WTC11 (cell line): Measurements from ENCODE around the gene CBY2. TPM values are rescaled to one million over a fixed set of nuclear protein-coding genes. Genes with fewer than 3 reads are reported as not detected.

Experiments used
- ATAC-seq: fragments of 200-7000 bp; cut with Tn5 transposase; 2 replicates; pipeline ENCODE4 v1.10.0; 2021; ENCODE audit warnings: mild to moderate bottlenecking, moderate library complexity
- CTCF ChIA-PET: fragments of 300-600 bp; sonication (Branson Sonifier 250); formaldehyde crosslinking; loops from one replicate; lab custom pipeline; 2021; ENCODE audit warnings: antibody characterized with exemption; lab: Charles Lee
- POLR2A ChIA-PET: fragments of 350-600 bp; sonication (Branson Sonifier 250); formaldehyde crosslinking; loops from one replicate; lab custom pipeline; 2021; ENCODE audit warnings: antibody characterized with exemption; lab: Charles Lee
- DNase-seq: peaks from one replicate; pipeline ENCODE4 v3.0.0; 2021; ENCODE audit warnings: low spot score
- H3K27ac Mint-ChIP-seq: 2 replicates; pipeline ENCODE4 v1.8.0; 2021; ENCODE audit warnings: mixed read lengths
- H3K27me3 Mint-ChIP-seq: 2 replicates; pipeline ENCODE4 v1.8.0; 2021; ENCODE audit warnings: low read depth, mild to moderate bottlenecking, moderate library complexity, mixed read lengths
- H3K36me3 Mint-ChIP-seq: 2 replicates; pipeline ENCODE4 v1.8.0; 2021; ENCODE audit warnings: mixed read lengths
- H3K4me1 Mint-ChIP-seq: 2 replicates; pipeline ENCODE4 v1.8.0; 2022; ENCODE audit warnings: mixed read lengths
- H3K4me3 Mint-ChIP-seq: 2 replicates; pipeline ENCODE4 v1.8.0; 2021; ENCODE audit warnings: mild to moderate bottlenecking, moderate library complexity, mixed read lengths
- H3K9me3 Mint-ChIP-seq: 2 replicates; pipeline ENCODE4 v1.8.0; 2021; ENCODE audit warnings: mixed read lengths
- AR ChIP-seq: fragments of 250-450 bp; sonication (Bioruptor Pico); IDR thresholded peaks from 2 replicates; pipeline ENCODE4 v1.9.0; 2021; ENCODE audit warnings: mild to moderate bottlenecking
- ATF2 ChIP-seq: sonication (generic); formaldehyde crosslinking; IDR thresholded peaks from 2 replicates; pipeline ENCODE4 v1.8.1; 2022; ENCODE audit warnings: low read depth, missing genetic modification reagents, borderline replicate concordance
- CTCF ChIP-seq: fragments of 200-600 bp; IDR thresholded peaks from 2 replicates; pipeline ENCODE4 v1.8.0; 2022; ENCODE audit warnings: antibody characterized with exemption
- ETV6 ChIP-seq: sonication (generic); formaldehyde crosslinking; IDR thresholded peaks from 2 replicates; pipeline ENCODE4 v1.8.1; 2022; ENCODE audit warnings: mild to moderate bottlenecking, missing genetic modification reagents
- FOXK1 ChIP-seq: sonication (generic); formaldehyde crosslinking; IDR thresholded peaks from 2 replicates; pipeline ENCODE4 v1.8.0; 2022; ENCODE audit warnings: mild to moderate bottlenecking, moderate library complexity, missing genetic modification reagents
- GRHL2 ChIP-seq: fragments of 250-450 bp; sonication (Bioruptor Pico); IDR thresholded peaks from 2 replicates; pipeline ENCODE4 v1.8.0; 2022; ENCODE audit warnings: mild to moderate bottlenecking, moderate library complexity; ENCODE audit not compliant: insufficient replicate concordance, severe bottlenecking
- IRF1 ChIP-seq: sonication (generic); formaldehyde crosslinking; IDR thresholded peaks from 2 replicates; pipeline ENCODE4 v1.8.0; 2023; ENCODE audit warnings: missing genetic modification reagents
- IRF2 ChIP-seq: sonication (generic); formaldehyde crosslinking; IDR thresholded peaks from 2 replicates; pipeline ENCODE4 v1.8.0; 2022; ENCODE audit warnings: low read depth, missing genetic modification reagents, borderline replicate concordance
- RELA ChIP-seq: sonication (generic); formaldehyde crosslinking; IDR thresholded peaks from 2 replicates; pipeline ENCODE4 v1.8.1; 2022; ENCODE audit warnings: missing genetic modification reagents, mild to moderate bottlenecking, borderline replicate concordance
- SMAD4 ChIP-seq: sonication (generic); formaldehyde crosslinking; IDR thresholded peaks from 2 replicates; pipeline ENCODE4 v1.8.0; 2022; ENCODE audit warnings: mild to moderate bottlenecking, missing genetic modification reagents
- SOX15 ChIP-seq: fragments of 250-450 bp; sonication (Bioruptor Pico); IDR thresholded peaks from 2 replicates; pipeline ENCODE4 v1.9.0; 2021; ENCODE audit warnings: mild to moderate bottlenecking
- ZNF425 ChIP-seq: fragments of 250-450 bp; sonication (Bioruptor Pico); conservative IDR thresholded peaks from 2 replicates; pipeline ENCODE4 v1.9.0; 2021; ENCODE audit warnings: mild to moderate bottlenecking
- total RNA-seq: library from RNA; stranded (reverse); gene quantifications from 3 replicates; pipeline ENCODE4 v1.2.3, GENCODE V29; 2021
- TF ChIP-seq, protein P1 (sequence below): fragments of 250-450 bp; sonication (Bioruptor Pico); IDR thresholded peaks from 2 replicates; pipeline ENCODE4 v1.9.0; 2021; ENCODE audit warnings: mild to moderate bottlenecking
- TF ChIP-seq, protein P2 (sequence below): sonication (generic); formaldehyde crosslinking; IDR thresholded peaks from 2 replicates; pipeline ENCODE4 v1.8.1; 2023; ENCODE audit warnings: mild to moderate bottlenecking, missing genetic modification reagents, moderate library complexity
- TF ChIP-seq, protein P3 (sequence below): sonication (generic); formaldehyde crosslinking; IDR thresholded peaks from 2 replicates; pipeline ENCODE4 v1.8.1; 2022; ENCODE audit warnings: mild to moderate bottlenecking, missing genetic modification reagents, moderate library complexity, borderline replicate concordance

CBY2 gene
- total RNA-seq, 1 experiment from 2014 or later = 0.74 TPM

- TF ChIP-seq FOXK1 (CRISPR knock-in tag) = no peak
- no peak for TF ChIP-seq CTCF
- TF ChIP-seq, protein P1, sequence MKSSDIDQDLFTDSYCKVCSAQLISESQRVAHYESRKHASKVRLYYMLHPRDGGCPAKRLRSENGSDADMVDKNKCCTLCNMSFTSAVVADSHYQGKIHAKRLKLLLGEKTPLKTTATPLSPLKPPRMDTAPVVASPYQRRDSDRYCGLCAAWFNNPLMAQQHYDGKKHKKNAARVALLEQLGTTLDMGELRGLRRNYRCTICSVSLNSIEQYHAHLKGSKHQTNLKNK (CRISPR knock-in tag) = no peak
- TF ChIP-seq, protein P2, sequence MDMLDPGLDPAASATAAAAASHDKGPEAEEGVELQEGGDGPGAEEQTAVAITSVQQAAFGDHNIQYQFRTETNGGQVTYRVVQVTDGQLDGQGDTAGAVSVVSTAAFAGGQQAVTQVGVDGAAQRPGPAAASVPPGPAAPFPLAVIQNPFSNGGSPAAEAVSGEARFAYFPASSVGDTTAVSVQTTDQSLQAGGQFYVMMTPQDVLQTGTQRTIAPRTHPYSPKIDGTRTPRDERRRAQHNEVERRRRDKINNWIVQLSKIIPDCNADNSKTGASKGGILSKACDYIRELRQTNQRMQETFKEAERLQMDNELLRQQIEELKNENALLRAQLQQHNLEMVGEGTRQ (CRISPR knock-in tag) = no peak
- no peak for TF ChIP-seq IRF1 (CRISPR knock-in tag)
- TF ChIP-seq, all 79 proteins: peak for 0
Measured at GRCh38 chr13:45733361-45733760, 31.2 kb downstream of the CBY2 start (continued).

GRCh38 chr13:45737571-45738017 is 35.5 kb downstream of the CBY2 start:
- Mint-ChIP-seq H3K27ac (no peak overlapping the region), H3K9me3 (peaks cover 13% of the 10 kb centered on the region; the same call in 1 of the 2 replicates), H3K4me3 (no peak overlapping the region), H3K27me3 (no peaks in the 10 kb centered on the region), H3K4me1 (no peaks in the 10 kb centered on the region), H3K36me3 (no peaks in the 10 kb centered on the region)
- ChIA-PET CTCF (interaction anchor here (1.1 kb wide), 1 partner anchor 9 kb away, joined by 5 read pairs; no protein-coding TSS in a partner anchor), POLR2A (no interaction called here)
- no peak for TF ChIP-seq SOX15 (CRISPR knock-in tag)
- TF ChIP-seq CTCF = peak; percentile 57
- peak; percentile 94 for ATAC-seq
- peak; percentile 59 for DNase-seq

GRCh38 chr13:45742985-45743384 is 40.9 kb downstream of the CBY2 start:
- Mint-ChIP-seq H3K4me1 (no peaks in the 10 kb centered on the region), H3K27me3 (no peaks in the 10 kb centered on the region), H3K9me3 (0 out of 2 replicates have a peak, but pooled peaks cover 4% of the 10 kb centered on the region), H3K27ac (no peak overlapping the region), H3K36me3 (no peaks in the 10 kb centered on the region), H3K4me3 (no peak overlapping the region)
- CTCF ChIA-PET = interaction anchor here (0.9 to 1.1 kb wide), 2 partner anchors 14 to 25 kb away, joined by 3 read pairs; no protein-coding TSS in a partner anchor
- POLR2A ChIA-PET = no interaction called here
- DNase-seq = no peak
- ATAC-seq = no peak
- no peak for TF ChIP-seq ATF2
- no peak for TF ChIP-seq SMAD4
- no peak for TF ChIP-seq RELA

- ChIA-PET CTCF (interaction anchor here (1.4 kb wide), 1 partner anchor 16 kb away, joined by 3 read pairs; no protein-coding TSS in a partner anchor), POLR2A (no interaction called here)
- H3K9me3 Mint-ChIP-seq = 0 out of 2 replicates have a peak, but pooled peaks cover 4% of the 10 kb centered on the region
- H3K27me3 Mint-ChIP-seq = no peaks in the 10 kb centered on the region; the same call in 1 of the 2 replicates
- H3K36me3 Mint-ChIP-seq = no peaks in the 10 kb centered on the region
- no peak overlapping the region for H3K4me3 Mint-ChIP-seq
- H3K27ac Mint-ChIP-seq = no peak overlapping the region
- ATAC-seq (no peak), DNase-seq (no peak)
- H3K4me1 Mint-ChIP-seq = peaks cover 6% of the 10 kb centered on the region
- TF ChIP-seq GRHL2 (no peak), ETV6 (CRISPR knock-in tag) (no peak), AR (CRISPR knock-in tag) (no peak), ZNF425 (CRISPR knock-in tag) (no peak), IRF2 (no peak)
- TF ChIP-seq, protein P3, sequence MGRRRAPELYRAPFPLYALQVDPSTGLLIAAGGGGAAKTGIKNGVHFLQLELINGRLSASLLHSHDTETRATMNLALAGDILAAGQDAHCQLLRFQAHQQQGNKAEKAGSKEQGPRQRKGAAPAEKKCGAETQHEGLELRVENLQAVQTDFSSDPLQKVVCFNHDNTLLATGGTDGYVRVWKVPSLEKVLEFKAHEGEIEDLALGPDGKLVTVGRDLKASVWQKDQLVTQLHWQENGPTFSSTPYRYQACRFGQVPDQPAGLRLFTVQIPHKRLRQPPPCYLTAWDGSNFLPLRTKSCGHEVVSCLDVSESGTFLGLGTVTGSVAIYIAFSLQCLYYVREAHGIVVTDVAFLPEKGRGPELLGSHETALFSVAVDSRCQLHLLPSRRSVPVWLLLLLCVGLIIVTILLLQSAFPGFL (CRISPR knock-in tag) = no peak
Measured at GRCh38 chr13:45744979-45745378, 42.9 kb downstream of the CBY2 start.
